ENCODE measurements around the gene TAF10.
A peak's percentile ranks its signal among the peaks of the same experiment; 100 is the strongest.

Gene TAF10

GRCh38 chr11:6619004-6619745 is 7.2 kb upstream of the TAF10 start, which contains the start of gene TPP1:
Gene TPP1, minus strand, starts transcription at chr11:6619422. Its CDS starts 22 bp downstream, at chr11:6619400.
- DNase-seq (ENCODE audit: low read depth): peak; percentile 72
- H3K4me3 ChIP-seq (ENCODE audit: low read depth, low read length): peak within 1 kb of the TSS; percentile 97
- TF ChIP-seq CTCF (IDR thresholded peaks at IDR 0.05; ENCODE audit: control insufficient read depth, extremely low read depth, insufficient read depth): no peak

GRCh38 chr11:6618117-6619003 is 6.3 kb upstream of the TAF10 start:
- no peak for DNase-seq (ENCODE audit: low read depth)
- TF ChIP-seq CTCF (IDR thresholded peaks at IDR 0.05; ENCODE audit: control insufficient read depth, extremely low read depth, insufficient read depth): no peak
- peak overlapping the region; percentile 97 for H3K4me3 ChIP-seq (ENCODE audit: low read depth, low read length)

GRCh38 chr11:6617315-6617781 is 5.3 kb upstream of the TAF10 start:
- DNase-seq (ENCODE audit: low read depth): no peak
- no peak for TF ChIP-seq CTCF (IDR thresholded peaks at IDR 0.05; ENCODE audit: control insufficient read depth, extremely low read depth, insufficient read depth)
- no peak overlapping the region for H3K4me3 ChIP-seq (ENCODE audit: low read depth, low read length)

- TF ChIP-seq CTCF (IDR thresholded peaks at IDR 0.05; ENCODE audit: control insufficient read depth, extremely low read depth, insufficient read depth): no peak
- no peak overlapping the region for H3K4me3 ChIP-seq (ENCODE audit: low read depth, low read length)
- no peak for DNase-seq (ENCODE audit: low read depth)
These were observed 4.7 kb upstream of the TAF10 start for GRCh38 chr11:6616596-6617250.

- TF ChIP-seq CTCF (IDR thresholded peaks at IDR 0.05; ENCODE audit: control insufficient read depth, extremely low read depth, insufficient read depth): no peak
- no peak overlapping the region for H3K4me3 ChIP-seq (ENCODE audit: low read depth, low read length)
- no peak for DNase-seq (ENCODE audit: low read depth)
These were observed 4.0 kb upstream of the TAF10 start for GRCh38 chr11:6615882-6616585.

- TF ChIP-seq CTCF (IDR thresholded peaks at IDR 0.05; ENCODE audit: control insufficient read depth, extremely low read depth, insufficient read depth): no peak
- H3K4me3 ChIP-seq (ENCODE audit: low read depth, low read length): no peak overlapping the region
- DNase-seq (ENCODE audit: low read depth): no peak
These were observed 3.0 kb upstream of the TAF10 start for GRCh38 chr11:6615046-6615445.
